NCI-H2029 (cell line): ENCODE data around the gene PLPPR1.
"Not testable (repeated sequence)": the region's sequence is repeated elsewhere in the genome, so short reads cannot be mapped to it uniquely, and the experiment has no call there.

Experiments
- DNase-seq: peaks from one replicate; lab custom pipeline; 2025; lab: John Stamatoyannopoulos, UW

Gene PLPPR1

GRCh38 chr9:101028346-101029314 lies at the start of gene PLPPR1:
Gene PLPPR1 (plus strand): TSS chr9:101028727.
- DNase-seq, result peak; percentile 91

GRCh38 chr9:100989731-100990130 lies 38.8 kb upstream of the PLPPR1 start:
- DNase-seq, result no peak

GRCh38 chr9:100990605-100991381 lies 37.7 kb upstream of the PLPPR1 start:
- DNase-seq, result no peak

- no peak for DNase-seq
These were observed 35.9 kb upstream of the PLPPR1 start for GRCh38 chr9:100992632-100993031.

- DNase-seq, result no peak
These were observed 28.5 kb upstream of the PLPPR1 start for GRCh38 chr9:100999906-101000544.

- DNase-seq, result no peak
These were observed 23.3 kb upstream of the PLPPR1 start for GRCh38 chr9:101005246-101005645.

GRCh38 chr9:101014566-101014965 lies 14.0 kb upstream of the PLPPR1 start:
- peak; percentile 29 for DNase-seq

GRCh38 chr9:101018467-101018866 lies 10.1 kb upstream of the PLPPR1 start:
- no peak for DNase-seq

- DNase-seq, result no peak
These were observed 5.8 kb upstream of the PLPPR1 start for GRCh38 chr9:101022704-101023103.

- no peak for DNase-seq
These were observed 2.6 kb upstream of the PLPPR1 start for GRCh38 chr9:101025940-101026339.

GRCh38 chr9:101026824-101027223 lies 1.7 kb upstream of the PLPPR1 start:
- peak; percentile 92 for DNase-seq

GRCh38 chr9:101027236-101027635 lies 1.3 kb upstream of the PLPPR1 start:
- DNase-seq, result no peak

GRCh38 chr9:101027733-101028345 lies 688 bp upstream of the PLPPR1 start:
- DNase-seq, result no peak

- DNase-seq, result no peak
These were observed 973 bp downstream of the PLPPR1 start for GRCh38 chr9:101029315-101030085.

GRCh38 chr9:101030086-101030391 lies 1.5 kb downstream of the PLPPR1 start:
- DNase-seq, result no peak

GRCh38 chr9:101032426-101032825 lies 3.9 kb downstream of the PLPPR1 start:
- no peak for DNase-seq

- no peak for DNase-seq
These were observed 5.7 kb downstream of the PLPPR1 start for GRCh38 chr9:101034222-101034621.

- DNase-seq, result no peak
These were observed 6.6 kb downstream of the PLPPR1 start for GRCh38 chr9:101035098-101035497.

- no peak for DNase-seq
These were observed 8.9 kb downstream of the PLPPR1 start for GRCh38 chr9:101037430-101037829.

- DNase-seq, result no peak
These were observed 10.0 kb downstream of the PLPPR1 start for GRCh38 chr9:101038488-101038887.

GRCh38 chr9:101039581-101039980 lies 11.1 kb downstream of the PLPPR1 start:
- not testable (repeated sequence) for DNase-seq
